C4-2B (cell line): ENCODE results near the gene ALG10.
"Not testable (repeated sequence)": the region's sequence is repeated elsewhere in the genome, so short reads cannot be mapped to it uniquely, and the experiment has no call there.

Experiments
- ZFX ChIP-seq: fragments of 450-650 bp; IDR thresholded peaks from 2 replicates; pipeline ENCODE4 v1.6.1; 2017
- TF ChIP-seq, protein P1 (sequence below): fragments of 450-650 bp; conservative IDR thresholded peaks from 2 replicates; pipeline ENCODE4 v1.5.1; 2017; ENCODE audit warnings: mild to moderate bottlenecking

DNA sequence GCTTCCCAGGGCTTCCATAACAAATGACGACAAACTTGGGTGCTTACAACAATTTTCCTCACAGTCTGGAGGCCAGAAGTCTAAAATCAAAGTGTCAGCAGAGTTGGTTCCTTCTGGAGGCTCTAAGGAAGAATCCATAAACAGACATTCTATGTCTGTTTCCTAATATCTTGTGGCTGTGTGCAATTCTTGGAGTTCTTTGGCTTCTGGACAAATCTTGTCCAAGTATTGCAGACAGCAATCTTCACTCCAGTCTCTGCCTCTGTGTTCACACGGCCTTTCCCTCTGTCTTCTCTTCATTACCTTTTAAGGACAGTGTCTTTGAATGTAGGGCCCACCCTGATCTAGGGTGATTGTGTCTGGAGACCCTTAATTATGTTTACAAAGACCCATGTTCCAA lies 5.4 kb downstream of the ALG10 start:
- TF ChIP-seq, protein P1, sequence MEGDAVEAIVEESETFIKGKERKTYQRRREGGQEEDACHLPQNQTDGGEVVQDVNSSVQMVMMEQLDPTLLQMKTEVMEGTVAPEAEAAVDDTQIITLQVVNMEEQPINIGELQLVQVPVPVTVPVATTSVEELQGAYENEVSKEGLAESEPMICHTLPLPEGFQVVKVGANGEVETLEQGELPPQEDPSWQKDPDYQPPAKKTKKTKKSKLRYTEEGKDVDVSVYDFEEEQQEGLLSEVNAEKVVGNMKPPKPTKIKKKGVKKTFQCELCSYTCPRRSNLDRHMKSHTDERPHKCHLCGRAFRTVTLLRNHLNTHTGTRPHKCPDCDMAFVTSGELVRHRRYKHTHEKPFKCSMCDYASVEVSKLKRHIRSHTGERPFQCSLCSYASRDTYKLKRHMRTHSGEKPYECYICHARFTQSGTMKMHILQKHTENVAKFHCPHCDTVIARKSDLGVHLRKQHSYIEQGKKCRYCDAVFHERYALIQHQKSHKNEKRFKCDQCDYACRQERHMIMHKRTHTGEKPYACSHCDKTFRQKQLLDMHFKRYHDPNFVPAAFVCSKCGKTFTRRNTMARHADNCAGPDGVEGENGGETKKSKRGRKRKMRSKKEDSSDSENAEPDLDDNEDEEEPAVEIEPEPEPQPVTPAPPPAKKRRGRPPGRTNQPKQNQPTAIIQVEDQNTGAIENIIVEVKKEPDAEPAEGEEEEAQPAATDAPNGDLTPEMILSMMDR = not testable (repeated sequence)
- TF ChIP-seq ZFX = not testable (repeated sequence)
